K562 (cell line): ENCODE results near the gene NECAB3. TPM values are rescaled to one million over a fixed set of nuclear protein-coding genes. Genes with fewer than 3 reads are reported as not detected.

Experiments used
- ATAC-seq: fragments of 200-7000 bp; cut with Tn5 transposase; 3 replicates; pipeline ENCODE4 v1.9.1; 2020; ENCODE audit warnings: moderate library complexity
- BruUV-seq: library from RNA; stranded (reverse); fragments of 400-500 nt; replicated peaks from 2 replicates; lab custom pipeline; 2021; lab: Mats Ljungman, UMichigan
- CTCF ChIA-PET: fragments of 300-600 bp; formaldehyde crosslinking; extraction: SDS; loops from one replicate; lab custom pipeline; 2021; ENCODE audit warnings: low intra/inter-chr PET ratio; lab: Yijun Ruan, JAX
- POLR2A ChIA-PET: fragments of 300-600, 350-650 bp; sonication (Branson Sonifier 250); formaldehyde crosslinking; extraction: SDS; loops from one replicate; lab custom pipeline; 2021; ENCODE audit warnings: antibody characterized with exemption, inconsistent platforms; lab: Yijun Ruan, JAX
- DNase-seq, 4 experiments: peaks; one replicate each; pipeline versions ENCODE4 v3.0.0 to v3.0.0-alpha.2; 2011 to 2018; ENCODE audit warnings: low spot score in 3 of 4, mixed read lengths in 3 of 4; ENCODE audit errors: extremely low read depth in 1 of 4
- FAIRE-seq: peaks from 2 replicates; lab custom pipeline; 2011; peaks lifted over from hg19 to GRCh38; lab: Jason Lieb, UNC
- H2AFZ ChIP-seq: 2 replicates; pipeline ENCODE4 v1.6.0; 2011; ENCODE audit warnings: low read depth, low read length, control low read depth, inconsistent platforms
- H3K27ac ChIP-seq: fragments of 200-600 bp; 3 replicates; pipeline ENCODE4 v1.8.0; 2011; ENCODE audit warnings: low read depth, mild to moderate bottlenecking, control low read depth, inconsistent platforms, low read length, moderate library complexity, mixed read lengths; ENCODE audit errors: extremely low read depth
- H3K27me3 ChIP-seq, 2 experiments: fragments of 300-600 bp in 1 of 2; 2 replicates in 1 of 2; 3 replicates in 1 of 2; pipeline versions ENCODE4 v1.6.0 to v1.8.0; 2011; ENCODE audit warnings: inconsistent platforms in 2 of 2, low read length in 2 of 2, mild to moderate bottlenecking in 1 of 2, mixed read lengths in 1 of 2, moderate library complexity in 1 of 2; ENCODE audit not compliant: control insufficient read depth in 2 of 2, insufficient read depth in 2 of 2
- H3K36me3 ChIP-seq: fragments of 300-600 bp; 3 replicates; pipeline ENCODE4 v1.8.0; 2011; ENCODE audit warnings: mild to moderate bottlenecking, low read length, inconsistent platforms; ENCODE audit not compliant: control insufficient read depth, insufficient read depth
- H3K4me1 ChIP-seq, 2 experiments: fragments of 200-600 bp in 1 of 2; replicated peaks in 1 of 2; 2 replicates in 1 of 2; 3 replicates in 1 of 2; pipeline versions ENCODE4 v1.5.1 to v1.8.0; 2011; ENCODE audit warnings: inconsistent platforms in 2 of 2, low read length in 2 of 2, mild to moderate bottlenecking in 1 of 2, mixed read lengths in 1 of 2, moderate library complexity in 1 of 2; ENCODE audit not compliant: control insufficient read depth in 2 of 2, insufficient read depth in 2 of 2
- H3K4me2 ChIP-seq: 2 replicates; pipeline ENCODE4 v1.6.1; 2011; ENCODE audit warnings: low read length, control low read depth, inconsistent platforms, mixed read lengths; ENCODE audit not compliant: insufficient read depth
- H3K4me3 ChIP-seq: fragments of 200-600 bp; sonication (generic), shearing (Covaris generic); 2 replicates; pipeline ENCODE4 v1.5.1; 2016; ENCODE audit warnings: control low read depth, inconsistent platforms
- H3K79me2 ChIP-seq: fragments of 200-600 bp; 3 replicates; pipeline ENCODE4 v1.8.0; 2011; ENCODE audit warnings: low read length, inconsistent platforms; ENCODE audit not compliant: control insufficient read depth, insufficient read depth
- H3K9ac ChIP-seq, 2 experiments: 2 replicates each; pipeline versions ENCODE4 v1.6.0 to v1.6.1; 2011; ENCODE audit warnings: low read depth in 2 of 2, low read length in 2 of 2, control low read depth in 1 of 2, inconsistent platforms in 1 of 2, mild to moderate bottlenecking in 1 of 2, mixed read lengths in 1 of 2; ENCODE audit not compliant: insufficient read depth in 1 of 2
- H3K9me1 ChIP-seq: one replicate; pipeline ENCODE4 v1.6.0; 2011; ENCODE audit warnings: inconsistent platforms, mild to moderate bottlenecking, low read length, moderate library complexity; ENCODE audit not compliant: control insufficient read depth, insufficient read depth
- H3K9me3 ChIP-seq: replicated peaks from 2 replicates; pipeline ENCODE4 v1.5.1; 2011; ENCODE audit warnings: low read depth, low read length, inconsistent platforms; ENCODE audit not compliant: control insufficient read depth, insufficient read depth
- H4K20me1 ChIP-seq: replicated peaks from 2 replicates; pipeline ENCODE4 v1.6.1; 2011; ENCODE audit warnings: low read length, inconsistent platforms, mixed read lengths; ENCODE audit not compliant: control insufficient read depth, insufficient read depth
- CEBPG ChIP-seq, 3 experiments: fragments of 200-800 bp in 1 of 3; sonication (Bioruptor generic) in 1 of 3; sonication (generic) in 1 of 3; formaldehyde crosslinking in 1 of 3; IDR thresholded peaks in 2 of 3; conservative IDR thresholded peaks in 1 of 3; 2 replicates each; pipeline versions ENCODE4 v1.6.1 to v1.8.0; 2016 to 2022; ENCODE audit warnings: missing compliant biosample characterization in 2 of 3, missing genetic modification characterization in 2 of 3, mild to moderate bottlenecking in 1 of 3, missing genetic modification reagents in 1 of 3
- SIN3A ChIP-seq, 2 experiments: fragments of 150-350 bp in 1 of 2; IDR thresholded peaks; 2 replicates each; pipeline ENCODE4 v1.6.1; 2011 to 2016; ENCODE audit warnings: borderline replicate concordance in 2 of 2, low read depth in 2 of 2, low read length in 2 of 2, mild to moderate bottlenecking in 2 of 2, moderate library complexity in 2 of 2; ENCODE audit not compliant: control insufficient read depth in 1 of 2
- ZNF589 ChIP-seq: fragments of 200-800 bp; sonication (Bioruptor generic); IDR thresholded peaks from 2 replicates; pipeline ENCODE4 v1.6.1; 2016; ENCODE audit warnings: low read depth, missing genetic modification characterization, missing compliant biosample characterization
- WGBS: fragments of 100-300 bp; shearing (Covaris generic); methylation state at CpG from one replicate; pipeline ENCODE4 v1.1.6; 2016; ENCODE audit warnings: low coverage, mixed read lengths; ENCODE audit not compliant: insufficient coverage; ENCODE audit errors: missing lambda C conversion rate; 5-methylcytosine and 5-hydroxymethylcytosine counted together
- in situ Hi-C: fragments of 300-500 bp; cut with MboI; formaldehyde crosslinking; loops from 4 replicates; pipeline ENCODE4 v1.15.0; 2018; ENCODE audit warnings: inconsistent platforms, mixed read lengths
- intact Hi-C: fragments of 100-400 bp; cut with micrococcal nuclease; formaldehyde crosslinking; loops from 2 replicates; pipeline ENCODE4 v1.14.2; 2022
- polyA plus RNA-seq, 8 experiments: library from polyadenylated mRNA; depleted of rRNA in 4 of 8; stranded (reverse) in 5 of 8; unstranded in 3 of 8; fragments of >200 nt; fragmentation: Nextera tagmentation in 2 of 8; fragmentation: Illumina TruSeq in 1 of 8; extraction: Ambion mirVana in 2 of 8; extraction: Trizol in 1 of 8; gene quantifications; 2 replicates each; pipeline versions ENCODE4 v1.2.1 to v1.2.3, GENCODE V29; 2011 to 2014; ENCODE audit warnings: inconsistent platforms in 1 of 8, missing spikeins in 1 of 8
- total RNA-seq, 7 experiments: library from RNA; depleted of rRNA in 6 of 7; stranded (reverse); fragments of >200 nt in 6 of 7; fragmentation: Illumina TruSeq in 2 of 7; extraction: Trizol in 2 of 7; gene quantifications; 2 replicates each; pipeline versions ENCODE4 v1.2.1 to v1.2.3, GENCODE V29; 2011 to 2021; ENCODE audit warnings: low replicate concordance in 1 of 7
- TF ChIP-seq, protein P1 (sequence below): fragments of 450-650 bp; IDR thresholded peaks from 2 replicates; pipeline ENCODE4 v1.6.1; 2016; ENCODE audit warnings: borderline replicate concordance
- TF ChIP-seq, protein P2 (sequence below): fragments of 450-650 bp; IDR thresholded peaks from 2 replicates; pipeline ENCODE4 v1.7.0; 2016; ENCODE audit warnings: borderline replicate concordance
- TF ChIP-seq, protein P3 (sequence below), 2 experiments: fragments of 450-650 bp; IDR thresholded peaks; 2 replicates each; pipeline ENCODE4 v1.6.1; 2016

Gene NECAB3
- total and polyA plus RNA-seq, 9 of the 15 experiments (the other 6 are each of a cell fraction or from before 2014, with no cell fraction given) = 0.94 to 63.3 (median 31.5) TPM

DNA sequence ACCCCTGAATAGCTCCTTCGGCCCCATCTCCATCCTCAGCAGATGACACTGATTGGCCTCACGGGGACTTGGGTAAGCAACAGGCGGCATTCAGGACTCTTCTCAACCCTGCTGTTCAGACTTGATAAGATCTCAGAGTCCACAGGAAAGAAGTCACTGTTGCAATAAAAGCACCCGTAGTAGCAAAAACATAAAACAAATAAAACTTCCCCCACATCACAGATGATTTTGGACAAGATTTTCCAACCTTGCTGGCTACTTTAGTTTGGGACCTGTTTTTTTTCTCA lies 29.2 kb downstream of the NECAB3 start:
- Histone ChIP-seq H3K4me1 (peaks cover 3 to 18% of the 10 kb centered on the region in 2 experiments; a peak in 2 of 5 replicates), H3K9ac (no peak overlapping the region; a peak in 1 of 4 replicates), H3K36me3 (peaks cover 25% of the 10 kb centered on the region; the same call in 2 of the 3 replicates), H3K4me3 (no peak overlapping the region), H3K27me3 (no peaks in the 10 kb centered on the region), H3K79me2 (no peaks in the 10 kb centered on the region), H4K20me1 (peaks cover 9% of the 10 kb centered on the region; the same call in 1 of the 2 replicates), H3K9me1 (peaks cover 7% of the 10 kb centered on the region), H2AFZ (no peak overlapping the region), H3K27ac (no peak overlapping the region), H3K4me2 (no peak overlapping the region), H3K9me3 (no peaks in the 10 kb centered on the region; the same call in 1 of the 2 replicates)
- ChIA-PET POLR2A (interaction anchor here (0.6 kb wide), 1 partner anchor 82 kb away, joined by 3 read pairs; no protein-coding TSS in a partner anchor), CTCF (no interaction called here)
- peak; percentile 39; the same call in 1 of the 3 replicates for ATAC-seq
- FAIRE-seq = peak; percentile 59
- intact Hi-C loops (no loop called here), in situ Hi-C loops (no loop called here)
- 42% methylated on average over 4 of the region's 4 CpGs for WGBS
- BruUV-seq = no TSS peak
- peak in 2 of 4 experiments; percentile 16 to 65 for DNase-seq
- TF ChIP-seq SIN3A (IDR thresholded peaks at IDR 0.05; ENCODE audit: borderline replicate concordance in 2 of 2, control insufficient read depth in 1 of 2, low read depth in 2 of 2, low read length in 2 of 2) = no peak
- TF ChIP-seq, protein P1, sequence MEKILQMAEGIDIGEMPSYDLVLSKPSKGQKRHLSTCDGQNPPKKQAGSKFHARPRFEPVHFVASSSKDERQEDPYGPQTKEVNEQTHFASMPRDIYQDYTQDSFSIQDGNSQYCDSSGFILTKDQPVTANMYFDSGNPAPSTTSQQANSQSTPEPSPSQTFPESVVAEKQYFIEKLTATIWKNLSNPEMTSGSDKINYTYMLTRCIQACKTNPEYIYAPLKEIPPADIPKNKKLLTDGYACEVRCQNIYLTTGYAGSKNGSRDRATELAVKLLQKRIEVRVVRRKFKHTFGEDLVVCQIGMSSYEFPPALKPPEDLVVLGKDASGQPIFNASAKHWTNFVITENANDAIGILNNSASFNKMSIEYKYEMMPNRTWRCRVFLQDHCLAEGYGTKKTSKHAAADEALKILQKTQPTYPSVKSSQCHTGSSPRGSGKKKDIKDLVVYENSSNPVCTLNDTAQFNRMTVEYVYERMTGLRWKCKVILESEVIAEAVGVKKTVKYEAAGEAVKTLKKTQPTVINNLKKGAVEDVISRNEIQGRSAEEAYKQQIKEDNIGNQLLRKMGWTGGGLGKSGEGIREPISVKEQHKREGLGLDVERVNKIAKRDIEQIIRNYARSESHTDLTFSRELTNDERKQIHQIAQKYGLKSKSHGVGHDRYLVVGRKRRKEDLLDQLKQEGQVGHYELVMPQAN = no peak
- TF ChIP-seq, protein P2, sequence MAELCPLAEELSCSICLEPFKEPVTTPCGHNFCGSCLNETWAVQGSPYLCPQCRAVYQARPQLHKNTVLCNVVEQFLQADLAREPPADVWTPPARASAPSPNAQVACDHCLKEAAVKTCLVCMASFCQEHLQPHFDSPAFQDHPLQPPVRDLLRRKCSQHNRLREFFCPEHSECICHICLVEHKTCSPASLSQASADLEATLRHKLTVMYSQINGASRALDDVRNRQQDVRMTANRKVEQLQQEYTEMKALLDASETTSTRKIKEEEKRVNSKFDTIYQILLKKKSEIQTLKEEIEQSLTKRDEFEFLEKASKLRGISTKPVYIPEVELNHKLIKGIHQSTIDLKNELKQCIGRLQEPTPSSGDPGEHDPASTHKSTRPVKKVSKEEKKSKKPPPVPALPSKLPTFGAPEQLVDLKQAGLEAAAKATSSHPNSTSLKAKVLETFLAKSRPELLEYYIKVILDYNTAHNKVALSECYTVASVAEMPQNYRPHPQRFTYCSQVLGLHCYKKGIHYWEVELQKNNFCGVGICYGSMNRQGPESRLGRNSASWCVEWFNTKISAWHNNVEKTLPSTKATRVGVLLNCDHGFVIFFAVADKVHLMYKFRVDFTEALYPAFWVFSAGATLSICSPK = no peak
- no peak for TF ChIP-seq ZNF589 (CRISPR knock-in tag)
- no peak for TF ChIP-seq CEBPG (CRISPR knock-in tag; IDR thresholded peaks at IDR 0.05)
- TF ChIP-seq CEBPG (tag; conservative IDR thresholded peaks at IDR 0.05 in 1 of 2, IDR thresholded peaks at IDR 0.05 in 1 of 2) = no peak
- TF ChIP-seq, protein P3, sequence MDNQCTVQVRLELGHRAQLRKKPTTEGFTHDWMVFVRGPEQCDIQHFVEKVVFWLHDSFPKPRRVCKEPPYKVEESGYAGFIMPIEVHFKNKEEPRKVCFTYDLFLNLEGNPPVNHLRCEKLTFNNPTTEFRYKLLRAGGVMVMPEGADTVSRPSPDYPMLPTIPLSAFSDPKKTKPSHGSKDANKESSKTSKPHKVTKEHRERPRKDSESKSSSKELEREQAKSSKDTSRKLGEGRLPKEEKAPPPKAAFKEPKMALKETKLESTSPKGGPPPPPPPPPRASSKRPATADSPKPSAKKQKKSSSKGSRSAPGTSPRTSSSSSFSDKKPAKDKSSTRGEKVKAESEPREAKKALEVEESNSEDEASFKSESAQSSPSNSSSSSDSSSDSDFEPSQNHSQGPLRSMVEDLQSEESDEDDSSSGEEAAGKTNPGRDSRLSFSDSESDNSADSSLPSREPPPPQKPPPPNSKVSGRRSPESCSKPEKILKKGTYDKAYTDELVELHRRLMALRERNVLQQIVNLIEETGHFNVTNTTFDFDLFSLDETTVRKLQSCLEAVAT (IDR thresholded peaks at IDR 0.05) = no peak
